Fibroblast of the conjunctiva (primary cell): Measurements from ENCODE around the gene EYS.
A peak's percentile ranks its signal among the peaks of the same experiment; 100 is the strongest.
"Not testable (repeated sequence)": the region's sequence is repeated elsewhere in the genome, so short reads cannot be mapped to it uniquely, and the experiment has no call there.

ENCODE experiments used
- DNase-seq: peaks from one replicate; pipeline ENCODE4 v3.0.0-alpha.2; 2010; ENCODE audit warnings: low read depth

Gene EYS

DNA sequence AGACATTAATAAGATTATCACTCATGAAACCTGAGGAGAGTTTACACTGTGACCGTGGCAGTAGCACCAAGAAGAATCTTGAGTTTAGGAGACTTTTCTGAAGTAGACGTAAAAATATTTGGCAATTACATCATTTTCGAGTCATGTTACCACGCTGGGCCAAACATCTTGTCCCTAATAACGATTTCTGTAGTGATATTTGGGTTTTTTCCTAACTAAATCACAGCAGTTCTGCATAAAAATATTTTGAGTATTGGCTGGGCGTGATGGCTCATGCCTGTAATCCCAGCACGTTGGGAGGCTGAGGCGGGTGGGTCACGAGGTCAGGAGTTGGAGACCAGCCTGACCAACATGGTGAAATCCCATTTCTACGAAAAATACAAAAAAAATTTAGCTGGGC, 1809.1 kb downstream of the EYS start:
- DNase-seq = no peak

DNA sequence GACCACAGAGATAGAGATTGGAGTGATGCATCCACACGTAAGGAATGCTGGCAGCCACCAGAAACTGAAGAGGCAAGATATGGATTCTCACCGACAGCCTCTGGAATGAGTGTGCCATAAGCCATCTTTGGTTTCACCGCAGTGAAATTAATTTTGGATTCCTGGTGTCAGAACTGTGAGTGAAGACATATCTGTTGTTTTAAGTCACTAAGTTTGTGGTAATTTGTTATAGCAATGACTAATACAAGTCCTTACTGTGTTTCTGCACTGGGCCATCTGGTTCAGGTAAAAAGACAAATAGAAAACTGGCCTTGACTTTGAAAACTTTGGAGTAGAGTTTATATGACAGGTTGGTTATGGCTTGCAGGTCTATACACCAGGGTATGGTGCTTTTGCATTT, 1809.6 kb downstream of the EYS start:
- no peak for DNase-seq

DNA sequence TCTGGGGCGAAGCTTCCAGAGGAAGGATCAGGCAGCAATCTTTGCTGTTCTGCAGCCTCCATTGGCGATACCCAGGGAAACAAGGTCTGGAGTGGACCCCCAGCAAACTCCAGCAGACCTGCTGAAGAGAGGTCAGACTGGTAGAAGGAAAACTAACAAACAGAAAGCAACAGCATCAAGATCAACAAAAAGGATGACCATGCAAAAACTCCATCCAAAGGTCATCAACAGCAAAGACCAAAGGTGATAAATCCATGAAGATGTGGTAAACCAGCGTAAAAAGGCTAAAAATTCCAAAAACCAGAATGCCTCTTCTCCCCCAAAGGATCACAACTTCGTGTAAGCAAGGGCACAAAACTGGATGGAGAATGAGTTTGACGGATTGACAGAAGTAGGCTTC, 1818.6 kb downstream of the EYS start:
- DNase-seq = no peak

DNA sequence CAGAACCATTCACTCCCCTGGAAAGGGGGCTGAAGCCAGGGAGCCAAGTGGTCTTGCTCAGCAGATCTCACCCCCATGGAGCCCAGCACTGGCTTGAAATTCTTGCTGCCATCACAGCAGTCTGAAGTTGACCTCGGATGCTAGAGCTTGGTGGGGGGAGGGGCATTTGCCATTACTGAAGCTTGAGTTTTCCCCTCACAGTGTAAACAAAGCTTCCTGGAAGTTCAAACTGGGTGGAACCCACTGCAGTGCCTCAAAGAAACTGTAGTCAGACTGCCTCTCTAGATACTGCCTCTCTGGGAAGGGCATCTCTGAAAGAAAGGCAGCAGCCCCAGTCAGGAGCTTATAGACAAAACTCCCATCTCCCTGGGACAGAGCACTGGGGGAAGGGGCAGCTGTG, 1819.2 kb downstream of the EYS start:
- not testable (repeated sequence) for DNase-seq

DNA sequence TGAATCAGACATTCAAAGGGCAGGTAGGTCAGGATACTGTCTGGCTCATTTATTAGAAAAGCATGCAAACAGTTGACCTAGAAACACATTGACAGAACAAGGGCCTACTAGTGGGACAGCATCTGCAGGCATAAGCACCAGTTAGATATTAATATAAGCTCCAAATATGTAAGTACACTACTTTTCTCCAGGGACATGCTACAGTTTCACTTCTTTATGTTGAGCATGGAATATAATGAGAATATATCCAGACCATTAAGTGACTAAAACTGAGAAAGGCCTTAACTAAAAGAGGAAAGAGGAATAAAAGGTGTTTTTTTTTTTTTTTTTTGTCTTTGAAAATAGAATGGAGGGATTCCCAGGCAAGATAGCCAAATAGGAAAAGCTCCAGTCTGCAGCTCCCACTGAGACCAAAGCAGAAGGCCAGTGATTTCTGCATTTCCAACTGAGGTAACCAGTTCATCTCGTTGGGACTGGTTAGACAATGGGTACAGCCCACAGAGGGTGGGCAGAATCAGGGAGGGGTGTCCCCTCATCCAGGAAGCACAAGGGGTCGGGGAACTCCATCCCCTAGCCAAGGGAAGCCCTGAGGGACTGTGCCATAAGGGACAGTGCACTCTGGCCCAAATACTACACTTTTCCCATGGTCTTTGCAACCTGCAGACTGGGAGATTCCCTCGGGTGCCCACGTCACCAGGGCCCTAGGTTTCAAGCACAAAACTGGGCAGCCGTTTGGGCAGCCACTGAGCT, 1819.8 kb downstream of the EYS start:
- DNase-seq = no peak

DNA sequence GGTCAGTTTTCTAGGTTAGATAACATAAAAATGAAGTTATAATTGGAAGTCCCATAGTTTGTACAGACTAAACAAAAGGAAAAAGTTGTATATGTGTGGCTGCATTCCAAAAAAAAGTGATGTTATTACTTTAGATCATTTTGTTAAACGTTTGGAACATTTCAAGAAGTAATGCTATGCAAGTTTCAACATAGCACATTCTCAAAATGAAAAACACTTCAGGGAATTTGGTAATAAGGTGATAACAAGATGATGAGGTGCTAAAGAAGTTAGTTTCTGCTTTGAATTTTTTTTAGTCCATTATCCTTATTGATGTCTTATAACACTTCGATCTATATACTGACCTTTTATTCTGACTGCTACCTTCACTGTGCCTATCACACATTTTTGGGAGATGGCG, 1820.7 kb downstream of the EYS start:
- DNase-seq = no peak

DNA sequence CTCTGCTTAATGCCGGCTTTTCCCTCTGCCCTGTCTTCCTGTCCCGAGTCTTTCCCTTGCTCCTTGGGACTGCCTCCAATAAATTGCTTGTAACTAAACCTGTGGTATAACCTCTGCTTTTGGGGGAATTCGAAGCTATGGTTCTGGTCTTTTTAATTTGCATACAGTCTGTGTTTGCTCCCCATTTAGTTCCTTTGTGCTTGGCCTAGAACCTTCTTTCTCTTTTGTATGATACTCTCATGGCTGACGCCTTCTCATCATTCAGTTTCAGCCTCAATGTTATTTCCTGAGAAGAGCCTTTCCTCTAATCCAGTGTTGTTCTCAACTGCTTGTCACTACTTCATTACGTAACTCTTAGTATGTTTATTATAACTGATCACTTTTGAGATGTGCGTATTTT, 1823.4 kb downstream of the EYS start:
- no peak for DNase-seq

DNA sequence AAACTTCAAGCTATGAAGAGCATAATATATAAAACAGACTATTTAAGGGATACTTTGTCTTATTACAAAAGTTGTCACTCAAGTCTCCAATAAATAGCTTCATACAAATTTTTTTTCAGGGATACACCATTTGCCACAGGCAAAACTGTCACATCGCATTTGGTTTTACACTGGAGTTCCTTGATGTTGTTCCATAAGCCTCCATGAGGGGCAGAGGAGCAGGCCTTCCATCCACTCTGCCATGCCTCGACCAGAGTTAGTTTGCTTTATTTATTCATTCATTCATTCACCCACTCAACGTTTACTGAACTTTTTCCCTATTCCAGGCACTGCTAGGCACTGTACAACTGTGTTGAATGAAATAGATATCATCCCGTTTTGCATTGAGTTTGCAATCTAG, 1824.8 kb downstream of the EYS start:
- no peak for DNase-seq

DNA sequence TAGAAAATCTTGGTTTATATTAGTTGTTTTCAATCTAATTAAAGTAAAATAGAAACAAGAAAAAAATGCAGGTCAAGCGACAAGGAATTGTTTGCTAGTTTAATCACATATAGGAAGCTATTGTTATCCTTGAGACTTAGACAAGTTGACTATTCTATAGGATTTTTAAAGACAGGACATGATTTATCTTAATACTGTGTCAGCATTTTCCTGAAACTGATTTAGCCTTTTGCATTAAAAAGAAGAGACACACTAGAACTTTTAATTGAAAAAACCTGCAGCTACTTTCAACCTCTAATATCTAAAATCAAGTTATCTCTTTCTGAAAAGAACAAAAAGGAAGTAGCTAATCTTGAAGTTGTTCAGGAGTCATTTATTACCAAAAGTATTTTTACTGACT, 1825.2 kb downstream of the EYS start:
- no peak for DNase-seq

DNA sequence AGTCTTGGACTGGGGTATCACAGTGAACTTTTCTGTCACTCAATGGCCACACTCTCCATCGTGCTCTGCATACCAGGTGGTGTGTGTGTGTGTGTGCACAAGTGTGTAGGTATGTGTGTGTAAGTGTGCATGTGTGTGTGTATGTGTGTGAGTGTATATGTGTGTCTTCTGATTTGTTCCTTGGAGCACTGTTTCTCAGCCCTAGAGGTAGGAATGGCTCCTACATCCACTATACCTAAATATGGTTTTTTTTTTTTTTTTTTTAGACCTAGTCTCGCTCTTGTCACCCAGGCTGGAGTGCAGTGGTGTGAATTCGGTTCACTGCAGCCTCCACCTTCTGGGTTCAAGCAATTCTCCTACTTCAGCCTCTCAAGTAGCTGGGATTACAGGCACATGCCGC, 1834.8 kb downstream of the EYS start:
- no peak for DNase-seq

DNA sequence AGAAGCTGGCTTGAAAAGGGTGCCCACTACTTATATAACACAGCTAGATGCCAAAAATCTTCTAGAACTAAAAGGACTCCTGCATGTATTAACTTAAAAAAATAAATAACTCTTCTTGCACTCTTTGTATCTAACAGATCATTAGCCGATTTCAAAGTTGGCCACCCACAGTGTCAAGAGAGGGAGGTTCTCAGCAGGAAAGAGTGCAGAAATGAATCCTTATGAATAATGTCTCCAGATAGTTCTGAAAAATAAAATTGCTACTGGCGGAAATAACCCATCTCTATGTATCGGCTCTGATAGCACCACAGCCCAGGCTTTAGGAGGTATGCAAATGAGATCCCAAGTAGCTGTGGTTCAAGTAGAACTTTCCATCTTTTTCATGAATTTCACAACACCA, 1838.7 kb downstream of the EYS start:
- DNase-seq = no peak

DNA sequence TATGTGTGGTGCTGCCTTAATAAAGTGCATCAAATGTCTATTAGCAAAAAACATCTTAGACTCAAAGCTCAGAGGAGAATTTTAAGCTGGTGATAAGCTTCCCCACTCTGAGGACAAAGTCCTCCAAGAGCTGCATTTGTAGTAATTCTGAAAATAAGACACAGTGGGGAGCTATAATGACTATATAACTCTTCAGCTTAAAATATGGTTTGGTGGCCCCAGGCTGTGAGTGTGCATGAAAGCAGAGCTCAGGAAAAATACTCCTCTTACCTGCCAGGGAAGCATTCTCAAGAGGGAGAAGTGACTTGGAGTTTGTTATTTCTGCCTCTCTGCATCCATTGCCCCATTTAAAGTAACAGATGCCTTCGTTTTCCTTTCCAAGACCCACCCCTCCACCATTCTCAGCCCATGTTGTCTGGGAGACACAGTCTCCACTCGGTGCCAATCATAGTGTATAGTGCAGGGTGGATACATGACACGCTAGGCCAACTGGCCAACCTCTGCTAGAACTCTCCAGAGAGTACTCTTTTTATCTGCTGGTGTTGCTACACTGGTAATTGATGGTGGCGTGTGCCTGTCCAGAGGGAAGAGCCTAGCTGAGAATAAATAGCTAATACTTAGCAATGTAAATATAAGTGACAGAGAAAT, 1842.2 kb downstream of the EYS start:
- DNase-seq = no peak

DNA sequence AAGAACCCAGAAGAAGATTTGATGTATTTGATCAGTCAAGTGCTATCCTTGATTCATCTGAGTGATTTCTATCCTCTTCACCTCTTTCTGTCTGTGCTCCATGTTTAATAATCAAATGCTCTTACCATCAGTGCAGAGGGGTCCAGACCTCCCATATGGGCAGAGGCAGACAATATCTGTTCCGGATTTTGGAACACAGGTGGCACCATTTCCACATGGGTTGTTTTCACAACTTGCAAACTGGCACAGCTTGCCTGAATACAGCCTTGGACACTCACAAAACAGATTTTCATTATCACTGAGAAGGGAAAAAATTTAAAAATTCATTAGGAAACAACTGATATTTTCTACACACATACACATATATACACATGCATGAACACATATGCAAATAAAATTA, 1843.0 kb downstream of the EYS start:
- DNase-seq = no peak

DNA sequence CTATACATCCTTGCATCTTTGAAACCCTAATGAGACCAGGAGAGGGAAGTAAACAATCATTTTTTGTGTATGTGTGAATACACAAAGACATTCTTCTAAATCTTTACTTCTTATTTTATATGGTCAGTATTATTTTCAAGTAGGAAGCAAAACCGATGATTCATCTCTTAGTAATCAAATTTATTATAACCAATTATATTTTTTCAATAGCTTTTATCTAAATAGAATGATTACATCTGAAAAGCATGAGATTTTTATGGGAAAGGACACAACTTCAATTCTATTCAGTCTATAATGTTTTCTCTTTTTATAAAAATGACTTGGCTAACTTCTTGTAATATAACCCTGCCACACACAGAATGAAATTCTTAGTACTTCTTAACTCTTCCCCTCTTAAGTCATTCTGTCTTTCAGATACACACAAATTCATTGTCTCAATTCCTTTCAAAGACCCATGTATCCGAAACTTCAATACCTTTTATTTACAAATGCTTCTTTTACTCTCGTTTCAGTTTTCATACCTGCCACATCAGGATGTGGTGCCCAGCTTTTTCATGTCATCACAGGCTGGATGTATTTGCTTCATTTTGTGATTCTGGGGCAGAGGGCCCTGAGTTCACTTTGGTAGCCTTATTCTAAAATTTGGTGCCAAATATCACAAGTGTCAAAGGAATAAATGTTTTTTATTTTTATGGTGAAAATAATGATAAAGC, 1844.4 kb downstream of the EYS start:
- no peak for DNase-seq

DNA sequence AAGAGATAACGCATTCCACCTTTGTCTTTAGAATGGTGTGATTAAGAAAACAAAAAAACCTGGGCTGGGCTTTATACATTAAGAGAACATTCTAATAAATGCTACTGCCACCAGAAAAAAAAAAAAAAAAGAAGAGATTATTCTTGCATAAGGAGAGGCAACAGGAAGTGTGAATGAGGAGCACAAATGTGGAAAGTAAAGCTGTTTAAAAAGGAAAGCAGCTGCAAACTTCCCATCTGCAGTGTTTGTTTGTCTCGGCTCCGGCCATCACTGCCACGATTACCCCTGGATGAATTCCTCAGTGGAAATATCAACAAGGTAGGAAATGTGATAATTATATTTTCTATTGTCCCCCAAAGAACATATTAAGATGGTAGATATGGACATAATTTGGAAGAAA, 1847.5 kb downstream of the EYS start:
- no peak for DNase-seq

DNA sequence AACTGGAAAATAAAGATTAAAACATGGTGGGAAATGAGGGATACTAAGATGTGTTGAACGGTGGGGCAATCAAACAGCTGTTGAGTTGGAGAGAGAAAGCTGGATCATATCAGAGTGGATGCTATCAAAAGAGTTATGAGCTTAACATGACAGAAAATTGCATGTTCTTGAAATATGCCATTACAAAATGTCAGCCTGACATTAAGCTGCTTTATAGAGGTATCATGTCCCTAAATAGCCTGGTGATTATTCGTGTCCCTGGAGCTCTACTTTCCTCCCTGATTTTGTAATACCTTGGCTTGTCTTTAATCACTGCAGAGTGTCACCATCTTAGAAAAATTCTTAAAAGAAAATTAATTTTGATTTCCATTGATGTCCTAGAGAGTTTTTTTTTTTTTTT, 1848.3 kb downstream of the EYS start:
- DNase-seq = no peak

DNA sequence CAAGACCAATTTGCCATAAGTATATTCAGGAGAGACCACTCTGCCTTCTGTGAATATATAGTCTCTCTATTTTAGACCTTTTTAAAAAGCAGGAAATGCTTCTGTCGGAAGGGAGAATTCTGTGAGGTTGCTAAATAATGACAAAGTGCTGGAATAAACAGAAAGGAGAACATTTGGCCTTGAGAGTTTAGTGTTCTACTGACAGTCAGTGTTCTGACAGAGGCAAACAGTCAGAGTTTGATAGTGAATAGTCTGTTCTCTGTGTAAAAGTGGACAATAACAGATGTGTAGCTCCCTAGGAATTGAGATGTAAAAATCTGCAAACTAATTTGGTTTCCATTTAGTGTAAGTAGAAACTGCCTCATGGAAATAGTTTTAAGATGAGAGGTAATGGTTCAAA, 1850.8 kb downstream of the EYS start:
- DNase-seq = no peak

DNA sequence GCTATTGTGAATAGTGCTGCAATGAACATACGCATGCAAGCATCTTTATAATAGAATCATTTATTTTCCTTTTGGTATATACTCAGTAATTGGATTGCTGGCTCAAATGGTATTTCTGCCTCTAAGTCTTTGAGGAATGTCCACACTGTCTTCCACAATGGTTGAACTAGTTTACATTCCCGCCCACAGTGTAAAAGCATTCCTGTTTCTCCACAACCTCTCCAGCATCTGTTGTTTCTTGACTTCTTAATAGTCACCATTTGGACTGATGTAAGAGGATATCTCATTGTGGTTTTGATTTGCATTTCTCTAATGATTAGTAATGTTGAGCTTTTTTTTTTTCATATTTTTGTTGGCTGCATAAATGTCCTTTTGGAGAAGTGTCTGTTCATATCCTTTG, 1862.7 kb downstream of the EYS start:
- DNase-seq = peak; percentile 41

DNA sequence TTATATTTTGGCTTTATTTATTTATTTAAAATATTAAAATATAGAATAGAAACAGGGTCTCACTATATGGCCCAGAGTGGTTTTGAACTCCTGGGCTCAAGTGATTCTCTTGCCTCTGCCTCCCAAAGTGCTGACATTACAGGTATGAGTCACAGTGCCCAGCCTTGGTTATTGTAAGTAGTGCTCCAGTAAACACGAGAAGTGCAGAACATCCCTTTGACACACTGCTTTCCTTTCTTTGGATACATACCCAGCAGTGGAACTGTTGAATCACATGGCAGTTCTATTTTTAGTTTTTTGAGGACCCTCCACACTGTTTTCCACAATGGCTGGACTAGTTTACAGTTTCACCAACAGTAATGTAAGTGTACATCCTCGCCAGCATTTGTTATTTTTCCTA, 1867.5 kb downstream of the EYS start:
- DNase-seq = no peak

DNA sequence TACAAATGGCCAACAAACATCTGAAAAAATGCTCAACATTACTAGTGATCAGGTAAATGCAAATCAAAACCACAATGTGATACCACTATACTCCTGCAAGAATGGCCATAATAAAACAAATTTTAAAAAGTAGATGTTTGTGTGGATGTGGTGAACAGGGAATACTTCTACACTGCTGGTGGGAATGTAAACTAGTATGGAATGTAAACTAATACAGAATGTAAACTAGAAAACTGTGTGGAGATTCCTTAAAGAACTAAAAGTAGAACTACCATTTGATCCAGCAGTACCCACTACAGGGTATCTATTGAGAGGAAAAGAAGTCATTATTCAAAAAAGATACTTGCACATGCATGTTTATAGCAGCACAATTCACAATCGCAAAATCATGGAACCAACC, 1878.3 kb downstream of the EYS start:
- not testable (repeated sequence) for DNase-seq

DNA sequence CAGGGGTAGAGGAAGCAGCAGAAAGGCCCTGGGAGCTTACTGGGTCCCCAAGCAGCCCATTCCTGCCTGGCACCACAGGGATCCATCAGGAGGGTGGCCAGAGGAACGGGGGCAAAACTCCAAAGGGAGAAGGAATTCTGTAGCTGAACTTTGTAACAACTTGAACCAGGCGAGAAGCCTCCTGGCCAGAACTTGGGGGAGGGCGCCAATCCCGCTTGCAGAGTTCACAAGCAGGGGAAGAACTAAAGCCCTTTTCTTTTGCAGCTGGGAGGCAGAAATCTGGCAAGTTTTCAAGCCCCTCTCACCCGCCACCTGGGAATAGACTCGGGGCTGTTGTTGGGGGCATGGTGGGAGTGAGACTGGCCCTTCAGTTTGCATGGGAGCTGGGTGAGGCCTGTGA, 1882.3 kb downstream of the EYS start:
- no peak for DNase-seq

DNA sequence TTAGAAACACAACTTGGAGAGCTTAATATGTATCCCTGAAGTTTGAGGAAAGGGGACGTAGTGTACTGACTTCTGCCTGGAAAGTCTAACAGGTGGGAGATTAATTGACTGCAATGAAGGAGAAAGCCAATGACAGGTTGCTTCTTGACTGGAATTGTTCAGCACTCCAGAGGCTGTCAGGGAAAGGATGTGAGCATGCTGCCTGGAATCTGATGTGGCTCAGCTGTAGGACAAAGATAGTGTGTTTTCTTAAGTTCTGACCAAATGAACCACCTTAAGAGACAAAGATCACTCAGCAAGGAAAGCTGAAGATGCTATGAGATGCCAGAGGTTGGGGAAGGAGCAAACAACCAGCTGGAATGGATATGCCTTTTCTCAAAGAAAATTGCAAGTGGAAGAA, 1885.6 kb downstream of the EYS start:
- no peak for DNase-seq

DNA sequence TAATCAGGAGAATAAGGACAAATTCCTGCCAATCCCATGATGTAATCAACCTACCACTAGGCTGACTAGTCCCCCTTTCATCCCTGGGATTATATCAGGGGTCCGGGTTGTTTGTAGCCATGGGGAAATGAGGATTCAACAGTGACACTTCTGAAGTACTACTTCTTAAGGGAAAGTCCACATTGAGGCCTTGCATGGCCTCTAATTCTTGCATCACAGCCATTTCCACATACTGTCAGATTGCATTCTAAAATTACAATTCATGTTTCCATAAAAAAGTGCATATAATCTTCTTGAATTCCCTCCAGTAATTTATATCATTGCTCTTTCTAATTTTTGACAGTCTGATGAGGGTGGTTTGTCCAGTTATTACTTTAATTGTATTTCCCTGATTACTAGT, 1887.2 kb downstream of the EYS start:
- no peak for DNase-seq
